Type B pancreatic cell (in vitro differentiated cells): ENCODE measurements around the gene CCDC82. TPM values are rescaled to one million over a fixed set of nuclear protein-coding genes. Genes with fewer than 3 reads are reported as not detected.

Experiments
- DNase-seq: peaks from one replicate; pipeline ENCODE4 v3.0.0; 2021; ENCODE audit warnings: mixed read lengths; ENCODE audit not compliant: unreplicated experiment; ENCODE audit errors: extremely low spot score
- H3K27ac Mint-ChIP-seq: 2 replicates; pipeline ENCODE4 v1.8.0; 2021; ENCODE audit warnings: mild to moderate bottlenecking, mixed read lengths
- H3K27me3 Mint-ChIP-seq: 2 replicates; pipeline ENCODE4 v1.8.0; 2021; ENCODE audit warnings: mixed read lengths
- H3K36me3 Mint-ChIP-seq: 2 replicates; pipeline ENCODE4 v1.8.0; 2021; ENCODE audit warnings: mixed read lengths
- H3K4me1 Mint-ChIP-seq: one replicate; pipeline ENCODE4 v1.8.0; 2021; ENCODE audit warnings: mixed read lengths; ENCODE audit not compliant: unreplicated experiment
- H3K4me3 Mint-ChIP-seq: 2 replicates; pipeline ENCODE4 v1.8.0; 2021; ENCODE audit warnings: mild to moderate bottlenecking, mixed read lengths
- H3K9me3 Mint-ChIP-seq: 2 replicates; pipeline ENCODE4 v1.8.0; 2021; ENCODE audit warnings: mixed read lengths
- total RNA-seq: library from RNA; stranded (reverse); gene quantifications from 2 replicates; pipeline ENCODE4 v1.2.1, GENCODE V29; 2021; ENCODE audit warnings: low replicate concordance
- TF ChIP-seq, protein P1 (sequence below): fragments of 200-600 bp; sonication (generic); conservative IDR thresholded peaks from 2 replicates; pipeline ENCODE4 v1.5.0; 2021; ENCODE audit warnings: antibody characterized with exemption, mild to moderate bottlenecking

Gene CCDC82
- total RNA-seq, 1 donor from 2014 or later = 21.7 TPM

DNA sequence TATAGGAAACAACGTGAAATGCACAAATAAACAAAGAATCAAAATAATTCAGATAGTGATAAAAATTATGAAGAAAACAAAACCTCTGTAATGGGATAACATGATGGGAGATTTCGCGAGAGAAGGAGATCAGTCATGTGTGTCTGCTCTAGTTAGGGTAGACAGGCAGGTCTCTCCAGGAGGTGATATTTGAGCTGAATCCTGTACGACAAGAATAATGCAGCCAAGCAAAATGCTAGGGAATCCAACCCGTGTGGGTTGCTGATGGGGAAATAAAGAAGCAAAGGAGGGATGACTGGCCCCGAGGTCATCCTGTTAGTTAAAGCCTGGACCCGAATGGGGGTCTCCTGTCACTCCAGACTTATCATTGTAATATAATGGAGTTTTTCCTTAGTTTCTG, 62.8 kb downstream of the CCDC82 start:
- peak overlapping the region; percentile 66 for H3K27ac Mint-ChIP-seq
- H3K4me1 Mint-ChIP-seq = peaks cover 38% of the 10 kb centered on the region

DNA sequence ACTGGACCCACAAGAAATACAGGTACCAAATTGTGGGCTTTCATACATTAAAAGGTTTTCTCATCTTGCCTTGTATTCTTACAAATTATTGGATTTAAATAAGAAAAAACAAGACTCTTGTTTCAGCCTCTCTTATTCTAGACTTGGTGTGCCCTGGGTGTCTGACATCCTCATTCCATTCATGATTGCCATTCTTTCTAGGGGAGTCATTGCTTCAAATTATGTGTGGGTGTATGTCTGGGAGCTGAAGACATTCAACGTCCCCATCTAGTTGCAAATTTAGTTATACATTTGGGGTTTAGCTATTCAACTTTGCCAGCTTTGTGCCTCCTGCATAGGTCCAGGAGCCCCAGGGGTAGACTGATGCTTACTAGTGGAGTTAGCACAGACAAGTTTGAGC, 64.8 kb downstream of the CCDC82 start:
- Mint-ChIP-seq H3K9me3 (peaks cover 13% of the 10 kb centered on the region), H3K27me3 (no peaks in the 10 kb centered on the region), H3K36me3 (peaks cover 32% of the 10 kb centered on the region), H3K27ac (peak overlapping the region; percentile 87), H3K4me3 (peak overlapping the region; percentile 37), H3K4me1 (peaks cover 43% of the 10 kb centered on the region)
- TF ChIP-seq, protein P1, sequence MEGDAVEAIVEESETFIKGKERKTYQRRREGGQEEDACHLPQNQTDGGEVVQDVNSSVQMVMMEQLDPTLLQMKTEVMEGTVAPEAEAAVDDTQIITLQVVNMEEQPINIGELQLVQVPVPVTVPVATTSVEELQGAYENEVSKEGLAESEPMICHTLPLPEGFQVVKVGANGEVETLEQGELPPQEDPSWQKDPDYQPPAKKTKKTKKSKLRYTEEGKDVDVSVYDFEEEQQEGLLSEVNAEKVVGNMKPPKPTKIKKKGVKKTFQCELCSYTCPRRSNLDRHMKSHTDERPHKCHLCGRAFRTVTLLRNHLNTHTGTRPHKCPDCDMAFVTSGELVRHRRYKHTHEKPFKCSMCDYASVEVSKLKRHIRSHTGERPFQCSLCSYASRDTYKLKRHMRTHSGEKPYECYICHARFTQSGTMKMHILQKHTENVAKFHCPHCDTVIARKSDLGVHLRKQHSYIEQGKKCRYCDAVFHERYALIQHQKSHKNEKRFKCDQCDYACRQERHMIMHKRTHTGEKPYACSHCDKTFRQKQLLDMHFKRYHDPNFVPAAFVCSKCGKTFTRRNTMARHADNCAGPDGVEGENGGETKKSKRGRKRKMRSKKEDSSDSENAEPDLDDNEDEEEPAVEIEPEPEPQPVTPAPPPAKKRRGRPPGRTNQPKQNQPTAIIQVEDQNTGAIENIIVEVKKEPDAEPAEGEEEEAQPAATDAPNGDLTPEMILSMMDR = no peak
- no peak for DNase-seq

More for the DNA sequence above, 62.8 kb downstream of the CCDC82 start:
- TF ChIP-seq, protein P1 = no peak
- no peaks in the 10 kb centered on the region for H3K27me3 Mint-ChIP-seq
- no peak for DNase-seq
- H3K9me3 Mint-ChIP-seq = peaks cover 10% of the 10 kb centered on the region
- H3K4me3 Mint-ChIP-seq = peak overlapping the region; percentile 7
- H3K36me3 Mint-ChIP-seq = peaks cover 27% of the 10 kb centered on the region

DNA sequence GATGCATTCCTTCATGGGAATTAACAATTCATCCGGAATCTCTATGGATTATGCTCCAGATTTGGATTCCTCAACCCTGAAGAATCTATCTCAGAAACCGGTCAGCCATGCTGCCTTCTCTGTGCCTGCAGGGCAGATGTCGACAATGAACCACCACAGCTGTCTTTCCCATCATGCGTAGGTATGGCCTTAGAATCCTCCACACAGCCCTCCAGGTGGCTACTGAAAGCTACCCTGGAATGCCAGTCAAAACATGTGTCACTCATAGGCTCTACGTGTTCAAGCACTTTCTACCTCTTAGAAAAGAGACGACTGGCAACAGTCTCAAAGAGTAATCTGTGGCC, 66.1 kb downstream of the CCDC82 start:
- H3K27ac Mint-ChIP-seq = peak overlapping the region; percentile 87
- H3K27me3 Mint-ChIP-seq = no peaks in the 10 kb centered on the region
- peaks cover 9% of the 10 kb centered on the region for H3K9me3 Mint-ChIP-seq
- no peak overlapping the region for H3K4me3 Mint-ChIP-seq
- TF ChIP-seq, protein P1 = no peak
- H3K4me1 Mint-ChIP-seq = peaks cover 31% of the 10 kb centered on the region
- peaks cover 21% of the 10 kb centered on the region for H3K36me3 Mint-ChIP-seq
- DNase-seq = no peak

DNA sequence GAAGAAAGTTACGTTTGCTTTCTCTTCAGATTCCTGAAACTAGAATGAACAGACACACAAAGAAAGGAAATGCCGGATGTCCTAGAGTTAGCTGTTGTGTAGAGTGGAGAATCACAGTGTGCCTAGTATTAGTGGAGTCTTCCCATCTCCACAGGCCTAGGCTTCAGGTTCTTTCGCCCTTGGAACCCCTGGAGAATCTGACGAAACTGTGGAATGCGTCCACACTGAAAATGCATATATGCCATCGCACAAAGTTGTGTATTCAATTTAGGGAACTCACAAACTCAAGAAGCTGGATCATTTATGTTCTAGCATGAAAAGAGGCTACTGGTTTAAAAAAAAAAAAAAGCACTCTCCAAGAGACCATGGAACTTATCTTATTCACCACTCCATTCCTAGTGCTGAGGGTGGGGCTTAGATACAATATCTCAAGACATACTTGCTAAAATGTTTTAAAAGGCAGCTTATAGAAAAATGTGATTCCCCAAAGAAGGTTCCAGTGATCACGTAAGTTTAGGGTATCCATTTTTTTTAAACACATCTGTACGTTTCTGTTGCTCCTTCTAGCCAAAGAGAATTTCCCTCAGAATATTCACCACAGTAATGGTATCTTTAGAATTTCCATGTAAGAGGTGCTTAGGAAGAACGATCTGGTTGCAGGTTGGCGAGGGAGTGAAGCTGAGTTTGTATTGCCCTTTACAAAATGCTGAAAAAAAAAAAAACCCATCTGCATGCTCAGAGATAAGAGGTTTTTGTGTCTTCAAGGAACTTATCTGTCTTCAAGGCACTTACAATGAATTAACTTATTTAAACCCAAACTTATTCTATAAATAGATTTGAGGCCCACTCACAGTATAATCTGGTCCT, 66.7 kb downstream of the CCDC82 start:
- Mint-ChIP-seq H3K4me1 (peaks cover 26% of the 10 kb centered on the region), H3K27me3 (no peaks in the 10 kb centered on the region), H3K36me3 (peaks cover 21% of the 10 kb centered on the region), H3K27ac (peak overlapping the region; percentile 87), H3K4me3 (no peak overlapping the region), H3K9me3 (peaks cover 9% of the 10 kb centered on the region)
- TF ChIP-seq, protein P1 = no peak
- DNase-seq = no peak

DNA sequence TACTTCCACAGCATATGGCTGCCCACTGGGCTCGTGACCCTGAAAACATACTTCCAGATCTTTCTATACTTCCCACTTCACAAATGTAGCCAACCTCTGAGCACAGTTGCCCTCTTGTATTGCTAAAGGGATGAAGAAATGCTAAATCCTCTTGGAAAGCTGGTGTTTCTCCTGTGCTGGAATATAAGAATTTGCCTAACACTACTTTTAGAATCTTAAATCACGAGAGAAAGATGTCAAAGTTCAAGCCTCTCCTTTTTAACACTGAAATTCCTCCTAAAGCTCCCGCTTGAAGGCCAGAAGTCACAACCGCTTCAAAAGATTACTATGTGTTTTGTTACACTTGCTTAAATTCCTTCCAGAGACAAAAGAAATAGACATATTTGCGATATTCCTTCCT, 68.6 kb downstream of the CCDC82 start:
- H3K4me3 Mint-ChIP-seq = no peak overlapping the region

More for the DNA sequence above, 68.6 kb downstream of the CCDC82 start:
- no peak for DNase-seq
- Mint-ChIP-seq H3K27ac (no peak overlapping the region), H3K27me3 (no peaks in the 10 kb centered on the region), H3K9me3 (peaks cover 9% of the 10 kb centered on the region), H3K4me1 (peaks cover 34% of the 10 kb centered on the region), H3K36me3 (peaks cover 32% of the 10 kb centered on the region)
- TF ChIP-seq, protein P1 = no peak
